Smooth muscle cell (in vitro differentiated cells): Measurements from ENCODE around the gene ATOH8. TPM values are rescaled to one million over a fixed set of nuclear protein-coding genes. Genes with fewer than 3 reads are reported as not detected.

Experiments used
- DNase-seq: peaks from one replicate; lab custom pipeline; 2025; ENCODE audit not compliant: unreplicated experiment; lab: John Stamatoyannopoulos, UW
- H2AFZ ChIP-seq: fragments of 200-600 bp; sonication (generic); 2 replicates; pipeline ENCODE4 v1.6.0; 2016; ENCODE audit warnings: antibody characterized with exemption, low read depth, mild to moderate bottlenecking
- H3F3A ChIP-seq: fragments of 200-600 bp; sonication (generic); 2 replicates; pipeline ENCODE4 v1.6.0; 2017; ENCODE audit warnings: antibody characterized with exemption, low read depth
- H3K27ac ChIP-seq: fragments of 200-600 bp; sonication (generic); 2 replicates; pipeline ENCODE4 v1.5.1; 2016; ENCODE audit warnings: low read depth, mild to moderate bottlenecking
- H3K27me3 ChIP-seq: fragments of 200-600 bp; sonication (generic); 2 replicates; pipeline ENCODE4 v1.6.1; 2016; ENCODE audit warnings: low read depth, mild to moderate bottlenecking
- H3K36me3 ChIP-seq: fragments of 200-600 bp; sonication (generic); 2 replicates; pipeline ENCODE4 v1.5.1; 2016; ENCODE audit warnings: low read depth
- H3K4me1 ChIP-seq: fragments of 200-600 bp; sonication (generic); 2 replicates; pipeline ENCODE4 v1.5.1; 2016; ENCODE audit warnings: low read depth
- H3K4me2 ChIP-seq: fragments of 200-600 bp; sonication (generic); 2 replicates; pipeline ENCODE4 v1.6.0; 2016; ENCODE audit warnings: mild to moderate bottlenecking
- H3K4me3 ChIP-seq: fragments of 200-600 bp; sonication (generic); 2 replicates; pipeline ENCODE4 v1.5.1; 2016; ENCODE audit warnings: mild to moderate bottlenecking
- H3K79me2 ChIP-seq: fragments of 200-600 bp; sonication (generic); 2 replicates; pipeline ENCODE4 v1.6.0; 2016; ENCODE audit warnings: low read depth, mild to moderate bottlenecking
- H3K9ac ChIP-seq: fragments of 200-600 bp; sonication (generic); 2 replicates; pipeline ENCODE4 v1.6.0; 2016; ENCODE audit warnings: low read depth
- H3K9me3 ChIP-seq: fragments of 200-600 bp; sonication (generic); replicated peaks from 2 replicates; pipeline ENCODE4 v1.5.1; 2016; ENCODE audit warnings: low read depth
- H4K20me1 ChIP-seq: fragments of 200-600 bp; sonication (generic); 2 replicates; pipeline ENCODE4 v1.6.0; 2016; ENCODE audit warnings: low read depth
- WGBS: methylation state at CpG from one replicate; pipeline ENCODE4 v1.1.7; 2016; ENCODE audit warnings: low lambda C conversion rate; 5-methylcytosine and 5-hydroxymethylcytosine counted together
- polyA plus RNA-seq: library from polyadenylated mRNA; unstranded; fragments of >200 nt; fragmentation: Nextera tagmentation; extraction: Ambion mirVana; gene quantifications from 2 replicates; pipeline ENCODE4 v1.2.1, GENCODE V29; 2016
- total RNA-seq: library from RNA; depleted of rRNA; stranded (reverse); fragments of >200 nt; gene quantifications from 2 replicates; pipeline ENCODE4 v1.2.3, GENCODE V29; 2014
- TF ChIP-seq, protein P1 (sequence below): fragments of 200-600 bp; sonication (generic); IDR thresholded peaks from 2 replicates; pipeline ENCODE4 v1.5.1; 2017; ENCODE audit warnings: borderline replicate concordance, mild to moderate bottlenecking, antibody characterized with exemption; ENCODE audit not compliant: insufficient read depth, poor library complexity, severe bottlenecking

Gene ATOH8
- total and polyA plus RNA-seq, 2 experiments from 2014 or later = 5.2 to 6.5 TPM

DNA sequence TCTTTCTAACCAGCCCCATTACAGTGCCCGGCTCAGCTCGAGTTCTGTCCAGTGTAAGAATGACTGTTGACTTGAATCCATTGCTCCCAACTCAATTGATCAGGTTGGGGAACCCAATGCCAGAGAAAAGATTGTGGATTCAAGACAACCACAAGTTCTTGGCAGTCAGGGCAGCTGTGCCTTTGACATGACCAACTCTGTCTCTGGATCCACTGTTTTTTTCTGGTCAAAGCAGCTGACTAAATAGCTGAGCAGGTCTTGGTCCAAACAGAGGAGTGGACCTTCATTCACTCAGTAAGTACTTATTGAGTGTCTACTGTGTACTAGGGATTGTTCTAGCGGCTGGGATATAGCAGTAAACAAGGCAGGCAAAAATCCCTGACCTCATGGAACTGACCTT lies 6.3 kb upstream of the ATOH8 start:
- Histone ChIP-seq H3K36me3 (no peaks in the 10 kb centered on the region), H4K20me1 (no peaks in the 10 kb centered on the region), H3F3A (no peaks in the 10 kb centered on the region), H3K4me2 (no peak overlapping the region), H3K27ac (no peak overlapping the region), H3K4me1 (peaks cover 20% of the 10 kb centered on the region), H3K4me3 (no peak overlapping the region), H2AFZ (no peak overlapping the region), H3K9me3 (no peaks in the 10 kb centered on the region), H3K27me3 (peaks cover 13% of the 10 kb centered on the region), H3K9ac (no peak overlapping the region), H3K79me2 (no peaks in the 10 kb centered on the region)
- no peak for DNase-seq
- 89% methylated on average over 3 of the region's 3 CpGs for WGBS
- TF ChIP-seq, protein P1, sequence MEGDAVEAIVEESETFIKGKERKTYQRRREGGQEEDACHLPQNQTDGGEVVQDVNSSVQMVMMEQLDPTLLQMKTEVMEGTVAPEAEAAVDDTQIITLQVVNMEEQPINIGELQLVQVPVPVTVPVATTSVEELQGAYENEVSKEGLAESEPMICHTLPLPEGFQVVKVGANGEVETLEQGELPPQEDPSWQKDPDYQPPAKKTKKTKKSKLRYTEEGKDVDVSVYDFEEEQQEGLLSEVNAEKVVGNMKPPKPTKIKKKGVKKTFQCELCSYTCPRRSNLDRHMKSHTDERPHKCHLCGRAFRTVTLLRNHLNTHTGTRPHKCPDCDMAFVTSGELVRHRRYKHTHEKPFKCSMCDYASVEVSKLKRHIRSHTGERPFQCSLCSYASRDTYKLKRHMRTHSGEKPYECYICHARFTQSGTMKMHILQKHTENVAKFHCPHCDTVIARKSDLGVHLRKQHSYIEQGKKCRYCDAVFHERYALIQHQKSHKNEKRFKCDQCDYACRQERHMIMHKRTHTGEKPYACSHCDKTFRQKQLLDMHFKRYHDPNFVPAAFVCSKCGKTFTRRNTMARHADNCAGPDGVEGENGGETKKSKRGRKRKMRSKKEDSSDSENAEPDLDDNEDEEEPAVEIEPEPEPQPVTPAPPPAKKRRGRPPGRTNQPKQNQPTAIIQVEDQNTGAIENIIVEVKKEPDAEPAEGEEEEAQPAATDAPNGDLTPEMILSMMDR = no peak

DNA sequence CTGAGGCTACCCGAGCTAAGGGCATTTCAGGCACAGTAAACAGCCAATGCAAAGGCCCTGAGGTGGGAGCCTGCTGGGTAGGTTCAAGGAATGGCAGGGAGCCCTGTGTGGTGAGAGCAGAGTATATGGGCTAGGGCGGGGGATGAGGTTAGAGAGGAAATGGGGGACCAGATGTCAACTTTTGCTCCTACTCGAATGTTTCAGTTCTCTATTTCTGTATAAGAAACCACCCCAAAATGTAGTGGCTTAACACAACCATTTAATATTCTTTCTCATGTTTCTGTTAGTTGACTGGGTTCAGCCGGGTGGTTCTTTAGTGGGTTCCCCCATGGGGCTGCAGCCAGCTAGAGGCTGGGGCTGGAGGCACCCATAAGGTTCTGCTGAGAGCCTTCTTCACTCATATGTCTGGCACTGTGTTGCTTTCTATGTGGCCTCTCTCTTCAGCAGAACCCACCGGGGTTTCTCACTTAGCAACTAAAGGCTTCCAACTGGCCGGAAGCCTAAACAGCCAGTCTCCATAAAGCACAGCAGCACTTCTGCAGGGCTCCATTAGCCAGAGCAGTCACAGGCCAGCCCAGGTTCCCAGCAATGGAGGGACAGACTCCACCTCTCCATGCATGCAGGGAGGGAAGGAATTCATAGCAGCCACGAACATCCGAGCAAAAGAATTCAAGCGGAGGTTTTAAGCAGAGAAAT lies 5.6 kb upstream of the ATOH8 start:
- DNase-seq = no peak
- TF ChIP-seq, protein P1 = no peak
- Histone ChIP-seq H3F3A (no peaks in the 10 kb centered on the region), H3K4me1 (peaks cover 13% of the 10 kb centered on the region), H4K20me1 (no peaks in the 10 kb centered on the region), H3K4me3 (no peak overlapping the region), H3K36me3 (no peaks in the 10 kb centered on the region), H3K9me3 (no peaks in the 10 kb centered on the region), H3K79me2 (no peaks in the 10 kb centered on the region), H2AFZ (no peak overlapping the region), H3K27ac (no peak overlapping the region), H3K4me2 (no peak overlapping the region), H3K27me3 (peaks cover 13% of the 10 kb centered on the region), H3K9ac (no peak overlapping the region)
- 90% methylated on average over 9 of the region's 9 CpGs for WGBS

DNA sequence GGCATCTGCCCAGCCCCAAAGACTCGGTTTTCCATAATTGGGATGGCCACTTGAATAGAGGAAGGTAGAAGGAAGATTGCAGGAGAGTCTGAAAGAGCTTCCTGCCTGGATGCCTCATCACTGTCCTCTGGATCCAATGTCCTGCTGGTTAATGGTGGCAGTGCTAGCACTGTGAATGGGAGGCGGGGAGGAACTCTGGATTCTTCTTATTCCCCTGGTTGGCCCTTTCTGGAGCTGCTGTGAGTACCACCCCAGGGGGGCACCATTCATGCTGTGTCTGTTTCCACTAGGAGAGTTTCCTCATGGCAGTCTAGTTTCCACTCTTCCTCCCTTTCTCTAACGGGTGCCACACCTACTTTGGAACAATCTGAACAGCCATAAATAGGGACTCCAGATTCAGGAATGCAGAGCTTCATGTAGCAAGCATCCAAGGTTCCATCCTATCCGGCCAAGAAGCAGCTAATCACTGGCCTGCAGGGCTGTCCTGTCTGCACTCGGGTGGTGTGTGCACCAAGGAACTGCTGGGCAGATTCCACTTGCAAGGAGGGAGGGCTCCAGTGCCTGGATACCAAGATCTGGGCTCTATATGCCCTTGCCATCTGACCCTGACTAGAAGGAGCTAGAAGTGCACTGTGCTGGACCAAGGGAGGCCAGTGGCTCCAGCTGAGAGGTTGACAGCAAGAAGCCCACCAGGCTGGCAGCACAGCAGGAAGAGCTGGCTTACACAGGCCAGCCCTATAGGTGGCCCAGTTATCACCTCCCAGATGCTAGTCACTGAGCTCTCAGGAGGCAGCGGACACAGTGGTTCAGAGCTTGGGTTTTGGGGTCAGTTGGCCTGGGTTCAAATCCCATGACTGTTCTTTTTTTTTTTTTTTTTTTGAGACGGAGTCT lies 4.6 kb upstream of the ATOH8 start:
- peaks cover 10% of the 10 kb centered on the region for H3K4me1 ChIP-seq
- DNase-seq = no peak

More for the DNA sequence above, 4.6 kb upstream of the ATOH8 start:
- H3K79me2 ChIP-seq = no peaks in the 10 kb centered on the region
- H3K9me3 ChIP-seq = no peaks in the 10 kb centered on the region
- no peaks in the 10 kb centered on the region for H3F3A ChIP-seq
- H2AFZ ChIP-seq = no peak overlapping the region
- TF ChIP-seq, protein P1 = no peak
- 84% methylated on average over 7 of the region's 7 CpGs for WGBS
- no peaks in the 10 kb centered on the region for H4K20me1 ChIP-seq
- H3K36me3 ChIP-seq = no peaks in the 10 kb centered on the region
- no peak overlapping the region for H3K4me3 ChIP-seq
- H3K27ac ChIP-seq = no peak overlapping the region
- no peak overlapping the region for H3K4me2 ChIP-seq
- H3K9ac ChIP-seq = no peak overlapping the region
- H3K27me3 ChIP-seq = peaks cover 13% of the 10 kb centered on the region
